Erythroblast (primary cell): ENCODE data around the gene DMRT3.

Source experiments
- GATA1 ChIP-seq: IDR thresholded peaks from 2 replicates; pipeline ENCODE4 v1.6.1; 2011; ENCODE audit warnings: low read depth, mild to moderate bottlenecking, control low read depth, low read length, moderate library complexity
- POLR2A ChIP-seq: IDR thresholded peaks from 2 replicates; pipeline ENCODE4 v1.6.1; 2011; ENCODE audit warnings: mild to moderate bottlenecking, low read length

DNA sequence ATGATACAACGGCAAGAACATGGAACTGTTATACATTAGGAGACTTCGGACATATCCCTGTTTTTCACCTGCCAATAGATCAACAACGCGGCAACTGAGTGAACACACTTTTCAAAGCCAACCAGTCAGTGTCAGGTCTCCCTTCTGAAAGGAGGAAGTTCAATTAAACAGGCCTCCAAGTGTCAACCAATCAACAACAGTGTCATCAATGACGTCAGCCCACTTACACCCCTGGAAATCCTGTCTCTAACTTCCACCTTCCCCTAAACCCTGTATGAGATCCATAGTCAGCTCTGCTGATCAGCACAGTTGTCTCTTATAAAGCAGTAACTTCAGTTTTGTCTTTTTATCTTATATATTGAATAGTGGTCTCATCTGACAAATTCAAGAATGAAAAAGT, 36.6 kb downstream of the DMRT3 start:
- TF ChIP-seq POLR2A (no peak), GATA1 (no peak)
